KMS-11 (cell line): ENCODE results near the gene SLC66A2.

Experiments used
- H2AFZ ChIP-seq: fragments of 200-600 bp; sonication (generic); 2 replicates; pipeline ENCODE4 v1.6.1; 2016; ENCODE audit warnings: antibody characterized with exemption, mixed run types, low read depth
- H3K27ac ChIP-seq: fragments of 200-600 bp; sonication (generic); 2 replicates; pipeline ENCODE4 v1.6.1; 2016; ENCODE audit warnings: mild to moderate bottlenecking, mixed run types
- H3K27me3 ChIP-seq: fragments of 200-600 bp; sonication (generic); 2 replicates; pipeline ENCODE4 v1.6.1; 2017; ENCODE audit warnings: mild to moderate bottlenecking, low read depth, mixed run types, moderate library complexity; ENCODE audit not compliant: insufficient read depth
- H3K36me3 ChIP-seq: fragments of 200-600 bp; sonication (generic); 2 replicates; pipeline ENCODE4 v1.6.1; 2017; ENCODE audit warnings: mild to moderate bottlenecking, mixed run types; ENCODE audit not compliant: insufficient read depth
- H3K4me1 ChIP-seq: fragments of 200-600 bp; sonication (generic); 2 replicates; pipeline ENCODE4 v1.6.1; 2016; ENCODE audit warnings: mild to moderate bottlenecking, low read depth, mixed run types; ENCODE audit not compliant: poor library complexity, severe bottlenecking
- H3K4me2 ChIP-seq: fragments of 200-600 bp; sonication (generic); 2 replicates; pipeline ENCODE4 v1.7.0; 2016; ENCODE audit warnings: mild to moderate bottlenecking, mixed run types
- H3K4me3 ChIP-seq: fragments of 200-600 bp; sonication (generic); IDR thresholded peaks from 2 replicates; pipeline ENCODE4 v1.6.1; 2017; ENCODE audit warnings: low read depth, low read length, mixed read lengths; ENCODE audit not compliant: insufficient read depth
- H3K79me2 ChIP-seq: fragments of 200-600 bp; sonication (generic); 2 replicates; pipeline ENCODE4 v1.6.1; 2016; ENCODE audit warnings: low read depth, mixed run types; ENCODE audit not compliant: insufficient read depth
- H3K9ac ChIP-seq: fragments of 200-600 bp; sonication (generic); 2 replicates; pipeline ENCODE4 v1.6.1; 2016; ENCODE audit warnings: mild to moderate bottlenecking, mixed run types
- H4K20me1 ChIP-seq: fragments of 200-600 bp; sonication (generic); 2 replicates; pipeline ENCODE4 v1.6.1; 2016; ENCODE audit warnings: mild to moderate bottlenecking, mixed run types; ENCODE audit not compliant: insufficient read depth
- CTCF ChIP-seq: fragments of 200-600 bp; sonication (generic); conservative IDR thresholded peaks from 2 replicates; pipeline ENCODE4 v1.6.1; 2017; ENCODE audit warnings: low read depth, mild to moderate bottlenecking, antibody characterized with exemption, low read length, moderate library complexity, mixed read lengths

Gene SLC66A2

GRCh38 chr18:79918615-79919011 is 32.8 kb downstream of the SLC66A2 start:
- no peak for TF ChIP-seq CTCF
- H3K79me2 ChIP-seq: no peaks in the 10 kb centered on the region
- H3K27ac ChIP-seq: no peak overlapping the region
- H3K4me3 ChIP-seq: no peak overlapping the region
- no peak overlapping the region for H2AFZ ChIP-seq
- no peaks in the 10 kb centered on the region for H3K27me3 ChIP-seq
- H3K9ac ChIP-seq: no peak overlapping the region
- no peak overlapping the region for H3K4me2 ChIP-seq
- H3K4me1 ChIP-seq: no peaks in the 10 kb centered on the region
- no peaks in the 10 kb centered on the region; the same call in 1 of the 2 replicates for H3K36me3 ChIP-seq
- H4K20me1 ChIP-seq: no peaks in the 10 kb centered on the region

- no peaks in the 10 kb centered on the region for H3K27me3 ChIP-seq
- no peak for TF ChIP-seq CTCF
- no peak overlapping the region for H3K4me3 ChIP-seq
Measured at GRCh38 chr18:79917853-79918614, 33.4 kb downstream of the SLC66A2 start.

GRCh38 chr18:79917169-79917852 is 34.1 kb downstream of the SLC66A2 start:
- H3K27ac ChIP-seq: no peak overlapping the region
- H3K4me3 ChIP-seq: no peak overlapping the region
- H3K27me3 ChIP-seq: no peaks in the 10 kb centered on the region
- H2AFZ ChIP-seq: no peak overlapping the region
- no peak overlapping the region for H3K4me2 ChIP-seq
- no peaks in the 10 kb centered on the region for H3K4me1 ChIP-seq
- no peaks in the 10 kb centered on the region for H3K79me2 ChIP-seq
- H3K36me3 ChIP-seq: no peaks in the 10 kb centered on the region; the same call in 1 of the 2 replicates
- H3K9ac ChIP-seq: no peak overlapping the region
- no peaks in the 10 kb centered on the region for H4K20me1 ChIP-seq
- no peak for TF ChIP-seq CTCF

More at GRCh38 chr18:79917853-79918614, 33.4 kb downstream of the SLC66A2 start:
- Histone ChIP-seq H3K79me2 (no peaks in the 10 kb centered on the region), H2AFZ (no peak overlapping the region), H3K36me3 (no peaks in the 10 kb centered on the region; the same call in 1 of the 2 replicates), H3K4me2 (no peak overlapping the region), H3K4me1 (no peaks in the 10 kb centered on the region), H3K9ac (no peak overlapping the region), H3K27ac (no peak overlapping the region), H4K20me1 (no peaks in the 10 kb centered on the region)

GRCh38 chr18:79916546-79917168 is 34.8 kb downstream of the SLC66A2 start:
- H3K79me2 ChIP-seq: no peaks in the 10 kb centered on the region
- H3K4me3 ChIP-seq: no peak overlapping the region
- no peak overlapping the region for H3K9ac ChIP-seq
- H3K4me2 ChIP-seq: no peak overlapping the region
- no peak for TF ChIP-seq CTCF
- no peaks in the 10 kb centered on the region for H3K27me3 ChIP-seq
- H3K4me1 ChIP-seq: no peaks in the 10 kb centered on the region
- no peaks in the 10 kb centered on the region for H4K20me1 ChIP-seq
- H3K36me3 ChIP-seq: no peaks in the 10 kb centered on the region; the same call in 1 of the 2 replicates
- no peak overlapping the region for H3K27ac ChIP-seq
- H2AFZ ChIP-seq: no peak overlapping the region
